ENCODE data around the gene BAZ1A.

DNA sequence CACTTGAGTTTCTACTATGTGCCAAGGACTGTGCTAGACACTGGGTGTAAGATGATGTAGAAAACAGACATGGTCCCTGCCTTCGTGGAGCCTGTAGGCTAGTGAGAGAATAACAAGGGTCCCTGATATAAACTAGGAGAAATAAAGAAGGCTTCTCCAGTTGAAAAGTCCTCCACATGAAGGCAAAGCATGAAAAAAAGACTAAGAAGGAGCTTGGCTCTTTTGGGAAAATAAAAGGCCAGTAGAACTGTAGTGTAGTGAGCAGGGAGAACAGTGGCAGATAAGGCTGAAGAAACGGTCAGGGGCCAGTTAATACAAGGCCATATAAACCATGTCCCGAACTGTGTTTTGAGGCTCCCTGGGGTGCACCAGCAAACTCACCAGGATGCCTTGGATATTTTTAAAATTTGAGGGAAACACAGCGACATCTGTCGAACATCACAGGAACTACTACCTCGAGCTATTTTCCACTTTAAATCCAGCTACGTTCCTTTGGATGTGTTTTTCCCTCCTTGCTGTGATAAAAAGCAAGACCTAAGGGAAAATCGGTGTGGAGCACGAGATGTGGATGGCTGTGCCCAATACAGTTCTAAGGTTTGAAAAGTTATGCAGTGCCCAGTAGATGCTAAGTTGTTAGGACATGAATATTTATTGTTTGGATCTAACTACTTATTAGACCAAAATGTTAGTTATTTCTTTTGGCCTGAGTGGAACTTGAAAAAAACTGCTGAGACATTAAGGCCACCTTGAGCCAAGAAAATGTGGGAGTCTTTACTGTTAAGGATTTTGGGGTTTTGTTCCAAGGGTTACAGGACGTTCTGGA, 152.2 kb downstream of the BAZ1A start:
- TF ChIP-seq EZH2 (IDR thresholded peaks at IDR 0.05; ENCODE audit: insufficient read depth, poor library complexity, severe bottlenecking) (no peak), EZH2phosphoT487 (IDR thresholded peaks at IDR 0.05; ENCODE audit: insufficient read depth, low read depth) (no peak)
